H1 (cell line): ENCODE results near the gene MBOAT1. TPM values are rescaled to one million over a fixed set of nuclear protein-coding genes. Genes with fewer than 3 reads are reported as not detected.
A peak's percentile ranks its signal among the peaks of the same experiment; 100 is the strongest.

Source experiments
- CTCF ChIA-PET: fragments of 300-600 bp; sonication (Branson Sonifier 250); formaldehyde crosslinking; loops from one replicate; lab custom pipeline; 2021; ENCODE audit not compliant: partially characterized antibody; lab: Charles Lee
- POLR2A ChIA-PET: fragments of 300-600 bp; sonication (Branson Sonifier 250); formaldehyde crosslinking; loops from one replicate; lab custom pipeline; 2021; ENCODE audit warnings: inconsistent platforms; ENCODE audit not compliant: partially characterized antibody; lab: Charles Lee
- DNase-seq, 2 experiments: peaks; one replicate each; pipeline versions ENCODE4 v3.0.0 to v3.0.0-alpha.2; 2010 to 2022; ENCODE audit warnings: low spot score in 2 of 2, low read depth in 1 of 2, mixed read lengths in 1 of 2
- FAIRE-seq: peaks from 2 replicates; lab custom pipeline; 2011; peaks lifted over from hg19 to GRCh38; lab: Jason Lieb, UNC
- H2AFZ ChIP-seq: 2 replicates; pipeline ENCODE4 v1.8.1; 2012; ENCODE audit warnings: low read length, inconsistent platforms
- H2AK5ac ChIP-seq: 2 replicates; pipeline ENCODE4 v1.6.1; 2013; ENCODE audit warnings: low read depth, low read length
- H2BK120ac ChIP-seq: replicated peaks from 2 replicates; pipeline ENCODE3; 2013; ENCODE audit warnings: low read depth, low read length, inconsistent platforms
- H2BK12ac ChIP-seq: 2 replicates; pipeline ENCODE4 v1.6.1; 2013; ENCODE audit warnings: low read depth, low read length
- H2BK15ac ChIP-seq: 2 replicates; pipeline ENCODE4 v1.6.1; 2013; ENCODE audit warnings: low read length
- H2BK20ac ChIP-seq: 2 replicates; pipeline ENCODE4 v1.6.1; 2013; ENCODE audit warnings: low read length
- H2BK5ac ChIP-seq: 2 replicates; pipeline ENCODE4 v1.6.1; 2013; ENCODE audit warnings: low read depth, low read length
- H3K14ac ChIP-seq: 2 replicates; pipeline ENCODE4 v1.6.1; 2013; ENCODE audit warnings: inconsistent platforms; ENCODE audit not compliant: insufficient read length
- H3K18ac ChIP-seq: 2 replicates; pipeline ENCODE4 v1.6.1; 2013; ENCODE audit warnings: low read length; ENCODE audit errors: extremely low read depth
- H3K23ac ChIP-seq: 2 replicates; pipeline ENCODE4 v1.6.1; 2013; ENCODE audit warnings: inconsistent platforms; ENCODE audit not compliant: insufficient read length
- H3K23me2 ChIP-seq: 2 replicates; pipeline ENCODE4 v1.6.1; 2013; ENCODE audit warnings: low read depth, low read length
- H3K27ac ChIP-seq: 2 replicates; pipeline ENCODE4 v1.6.1; 2011; ENCODE audit warnings: low read depth, low read length, inconsistent platforms
- H3K27me3 ChIP-seq, 4 experiments: replicated peaks in 1 of 4; 1 replicate in 1 of 4; 2 replicates in 3 of 4; pipeline versions ENCODE4 v1.6.1 to v1.8.1; 2011 to 2013; ENCODE audit warnings: low read length in 3 of 4, mild to moderate bottlenecking in 3 of 4, inconsistent platforms in 2 of 4, mixed read lengths in 2 of 4, moderate library complexity in 1 of 4; ENCODE audit not compliant: control insufficient read depth in 3 of 4, insufficient read depth in 3 of 4; ENCODE audit errors: extremely low read depth in 1 of 4
- H3K36me3 ChIP-seq, 4 experiments: 2 replicates each; pipeline versions ENCODE4 v1.6.1 to v1.8.1; 2011 to 2013; ENCODE audit warnings: mild to moderate bottlenecking in 4 of 4, low read length in 3 of 4, moderate library complexity in 2 of 4, control low read depth in 1 of 4, inconsistent platforms in 1 of 4; ENCODE audit not compliant: insufficient read depth in 4 of 4, control insufficient read depth in 2 of 4
- H3K4ac ChIP-seq: replicated peaks from 2 replicates; pipeline ENCODE3; 2013; ENCODE audit warnings: low read length, low read depth, mixed read lengths, inconsistent platforms; ENCODE audit not compliant: insufficient read length
- H3K4me1 ChIP-seq, 4 experiments: replicated peaks in 1 of 4; 1 replicate in 1 of 4; 2 replicates in 3 of 4; pipeline versions ENCODE4 v1.6.1 to v1.8.1; 2011 to 2013; ENCODE audit warnings: low read length in 3 of 4, inconsistent platforms in 2 of 4, mixed read lengths in 1 of 4; ENCODE audit not compliant: insufficient read depth in 4 of 4, control insufficient read depth in 3 of 4
- H3K4me2 ChIP-seq, 2 experiments: 2 replicates each; pipeline versions ENCODE4 v1.6.1 to v1.8.1; 2011 to 2013; ENCODE audit warnings: low read depth in 2 of 2, low read length in 2 of 2, control low read depth in 1 of 2, inconsistent platforms in 1 of 2, mild to moderate bottlenecking in 1 of 2; ENCODE audit not compliant: insufficient read depth in 1 of 2
- H3K4me3 ChIP-seq, 4 experiments: fragments of 200-600, 300-600 bp in 1 of 4; sonication (generic), shearing (Covaris generic), sonication (Bioruptor Twin) in 1 of 4; 2 replicates each; pipeline versions ENCODE4 v1.5.1 to v1.8.1; 2011 to 2016; ENCODE audit warnings: low read length in 4 of 4, low read depth in 3 of 4, control low read depth in 2 of 4, inconsistent platforms in 2 of 4, mild to moderate bottlenecking in 2 of 4, mixed read lengths in 1 of 4, moderate library complexity in 1 of 4; ENCODE audit not compliant: insufficient read depth in 2 of 4; ENCODE audit errors: extremely low read depth in 1 of 4
- H3K56ac ChIP-seq: replicated peaks from 2 replicates; pipeline ENCODE3; 2013; ENCODE audit warnings: low read depth, mild to moderate bottlenecking, mixed read lengths, low read length, inconsistent platforms; ENCODE audit not compliant: insufficient read length
- H3K79me1 ChIP-seq: 2 replicates; pipeline ENCODE4 v1.6.1; 2013; ENCODE audit warnings: low read depth, low read length, control low read depth
- H3K79me2 ChIP-seq, 2 experiments: 2 replicates each; pipeline versions ENCODE4 v1.6.1 to v1.8.1; 2012 to 2013; ENCODE audit warnings: low read length in 2 of 2, mild to moderate bottlenecking in 2 of 2, inconsistent platforms in 1 of 2; ENCODE audit not compliant: insufficient read depth in 2 of 2, control insufficient read depth in 1 of 2
- H3K9ac ChIP-seq, 4 experiments: replicated peaks in 1 of 4; 1 replicate in 1 of 4; 2 replicates in 3 of 4; pipeline versions ENCODE4 v1.6.1 to v1.8.1; 2011 to 2013; ENCODE audit warnings: low read depth in 3 of 4, low read length in 3 of 4, control low read depth in 2 of 4, mild to moderate bottlenecking in 2 of 4, moderate library complexity in 2 of 4, inconsistent platforms in 1 of 4; ENCODE audit errors: extremely low read depth in 1 of 4
- H3K9me3 ChIP-seq, 2 experiments: 2 replicates each; pipeline versions ENCODE4 v1.6.1 to v1.8.1; 2012 to 2013; ENCODE audit warnings: mild to moderate bottlenecking in 2 of 2, moderate library complexity in 2 of 2, control low read depth in 1 of 2, inconsistent platforms in 1 of 2, low read depth in 1 of 2, low read length in 1 of 2, mixed read lengths in 1 of 2; ENCODE audit not compliant: insufficient read depth in 2 of 2
- H4K20me1 ChIP-seq, 2 experiments: replicated peaks in 1 of 2; 2 replicates each; pipeline versions ENCODE3 to v1.8.1; 2011 to 2013; ENCODE audit warnings: inconsistent platforms in 2 of 2, low read length in 2 of 2, mild to moderate bottlenecking in 1 of 2; ENCODE audit not compliant: insufficient read depth in 2 of 2, control insufficient read depth in 1 of 2
- H4K5ac ChIP-seq: 2 replicates; pipeline ENCODE4 v1.6.1; 2013; ENCODE audit warnings: low read length, low read depth, mixed read lengths, inconsistent platforms; ENCODE audit not compliant: insufficient read length
- H4K8ac ChIP-seq: 2 replicates; pipeline ENCODE4 v1.8.0; 2013; ENCODE audit warnings: mild to moderate bottlenecking, moderate library complexity, low read length, inconsistent platforms; ENCODE audit not compliant: insufficient read depth; ENCODE audit errors: extremely low read depth
- H4K91ac ChIP-seq: replicated peaks from 2 replicates; pipeline ENCODE3; 2013; ENCODE audit warnings: low read length, mixed read lengths, inconsistent platforms; ENCODE audit not compliant: insufficient read length
- CEBPB ChIP-seq: IDR thresholded peaks from 2 replicates; pipeline ENCODE4 v1.6.1; 2012; ENCODE audit warnings: low read depth, low read length
- EZH2 ChIP-seq: fragments of 200-600 bp; sonication (generic); IDR thresholded peaks from 2 replicates; pipeline ENCODE4 v1.7.1; 2012; ENCODE audit warnings: low read depth, mild to moderate bottlenecking, moderate library complexity, low read length, inconsistent platforms; ENCODE audit not compliant: severe bottlenecking
- WGBS, 2 experiments: shearing (Covaris generic) in 1 of 2; methylation state at CpG; one replicate each; pipeline versions ENCODE4 v1.1.6 to v1.1.7; 2013 to 2015; ENCODE audit warnings: low lambda C conversion rate in 2 of 2, mixed read lengths in 2 of 2, inconsistent platforms in 1 of 2, low coverage in 1 of 2, missing lambda C conversion rate in 1 of 2; ENCODE audit not compliant: insufficient replicate concordance in 2 of 2, insufficient coverage in 1 of 2, insufficient read length in 1 of 2; ENCODE audit errors: extremely low coverage in 1 of 2, missing lambda C conversion rate in 1 of 2; 5-methylcytosine and 5-hydroxymethylcytosine counted together
- polyA plus RNA-seq, 7 experiments: library from polyadenylated mRNA; depleted of rRNA in 3 of 7; stranded (reverse) in 5 of 7; unstranded in 2 of 7; fragments of >200 nt in 5 of 7; fragments of 200-250 nt in 2 of 7; gene quantifications; 1 replicate in 5 of 7; 2 replicates in 1 of 7; 4 replicates in 1 of 7; pipeline versions ENCODE4 v1.2.1 to v1.2.3, GENCODE V29; 2011 to 2013; ENCODE audit warnings: missing spikeins in 2 of 7, mixed read lengths in 2 of 7
- total RNA-seq: library from RNA; stranded (reverse); fragmentation: NEBNext Ultra II Directional; extraction: Animal tissue kit (Norgen Biotek cat#: 25700); gene quantifications from 2 replicates; pipeline ENCODE4 v1.2.1, GENCODE V29; 2021

Gene MBOAT1
- total and polyA plus RNA-seq, 2 of the 8 experiments (the other 6 are each of a cell fraction or from before 2014, with no cell fraction given), result 4.9 to 19.5 TPM

DNA sequence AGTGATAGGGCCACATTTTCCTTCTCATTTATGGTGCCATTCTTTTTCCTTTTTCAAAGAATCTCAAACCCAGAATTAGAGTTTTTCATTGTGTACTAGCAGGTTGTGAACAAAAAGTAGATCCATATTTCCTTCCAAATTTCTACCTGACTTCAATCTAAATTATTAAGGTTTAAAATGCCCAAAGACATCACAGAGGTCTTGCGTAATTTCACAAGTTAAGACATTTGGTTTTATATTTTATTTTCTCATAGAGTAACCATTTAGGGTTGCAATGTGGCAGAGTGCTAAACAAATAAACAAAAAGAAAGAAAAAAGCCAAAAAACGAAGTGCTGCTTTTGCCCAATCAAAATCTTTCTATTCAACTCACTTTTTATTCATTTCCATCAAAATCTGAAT is 49.4 kb upstream of the MBOAT1 start:
- Histone ChIP-seq H3K4me3 (no peak overlapping the region), H3K18ac (no peak overlapping the region), H3K14ac (no peak overlapping the region), H2BK5ac (no peak overlapping the region), H3K27me3 (no peaks in the 10 kb centered on the region), H3K4me1 (no peaks in the 10 kb centered on the region), H2AK5ac (no peak overlapping the region), H2AFZ (no peak overlapping the region), H3K9me3 (no peaks in the 10 kb centered on the region), H4K5ac (no peak overlapping the region), H3K9ac (no peak overlapping the region), H3K23me2 (no peaks in the 10 kb centered on the region), H4K20me1 (no peaks in the 10 kb centered on the region), H3K4me2 (no peak overlapping the region), H2BK12ac (no peak overlapping the region), H3K56ac (no peak overlapping the region), H3K27ac (no peak overlapping the region), H4K8ac (no peak overlapping the region), H2BK120ac (no peak overlapping the region), H3K4ac (no peak overlapping the region), H3K36me3 (no peaks in the 10 kb centered on the region), H4K91ac (no peak overlapping the region), H2BK15ac (no peak overlapping the region), H3K79me2 (no peaks in the 10 kb centered on the region), H3K23ac (no peak overlapping the region), H3K79me1 (no peaks in the 10 kb centered on the region), H2BK20ac (no peak overlapping the region)
- POLR2A ChIA-PET, result no interaction called here
- TF ChIP-seq EZH2, result no peak
- peak; percentile 62; the same call in 1 of the 2 replicates for TF ChIP-seq CEBPB
- FAIRE-seq (no peak), DNase-seq (no peak)
- WGBS, 2 experiments, result 88% methylated on average over 2 of the region's 2 CpGs; no CpG with 5 or more reads in 1 of the 2 experiments
- CTCF ChIA-PET, result interaction anchor here (0.8 kb wide), 1 partner anchor 65 kb away, joined by 3 read pairs; no protein-coding TSS in a partner anchor
